GM19035 (cell line): ENCODE results near the gene TOMM20.

ENCODE experiments used
- ATAC-seq: cut with Tn5 transposase; IDR thresholded peaks from one replicate; pipeline ENCODE4 v1.9.1; 2021; ENCODE audit not compliant: unreplicated experiment

The TOMM20 gene

GRCh38 chr1:235136111-235136510 is 7.5 kb upstream of the TOMM20 start:
- no peak for ATAC-seq

- ATAC-seq, result no peak
Observed at GRCh38 chr1:235134171-235134570, 5.5 kb upstream of the TOMM20 start.

GRCh38 chr1:235133086-235133485 is 4.4 kb upstream of the TOMM20 start:
- ATAC-seq, result no peak

GRCh38 chr1:235131961-235132360 is 3.3 kb upstream of the TOMM20 start:
- ATAC-seq, result no peak

- no peak for ATAC-seq
Observed at GRCh38 chr1:235130766-235131270, 2.2 kb upstream of the TOMM20 start.

- no peak for ATAC-seq
Observed at GRCh38 chr1:235129774-235130570, 1.3 kb upstream of the TOMM20 start.

GRCh38 chr1:235127732-235128455 is 743 bp downstream of the TOMM20 start:
- no peak for ATAC-seq

GRCh38 chr1:235127203-235127602 is 1.4 kb downstream of the TOMM20 start:
- no peak for ATAC-seq

- no peak for ATAC-seq
Observed at GRCh38 chr1:235124665-235125064, 4.0 kb downstream of the TOMM20 start.

- no peak for ATAC-seq
Observed at GRCh38 chr1:235124111-235124510, 4.5 kb downstream of the TOMM20 start.

GRCh38 chr1:235122348-235122747 is 6.3 kb downstream of the TOMM20 start:
- ATAC-seq, result no peak

GRCh38 chr1:235113183-235113917 is 15.3 kb downstream of the TOMM20 start:
- no peak for ATAC-seq

- no peak for ATAC-seq
Observed at GRCh38 chr1:235112297-235113182, 16.1 kb downstream of the TOMM20 start.

- ATAC-seq, result no peak
Observed at GRCh38 chr1:235111107-235111506, 17.5 kb downstream of the TOMM20 start.

- no peak for ATAC-seq
Observed at GRCh38 chr1:235108876-235109275, 19.8 kb downstream of the TOMM20 start.

- ATAC-seq, result no peak
Observed at GRCh38 chr1:235108185-235108593, 20.4 kb downstream of the TOMM20 start.

- ATAC-seq, result no peak
Observed at GRCh38 chr1:235107368-235108184, 21.1 kb downstream of the TOMM20 start.

GRCh38 chr1:235106457-235106856 is 22.2 kb downstream of the TOMM20 start:
- ATAC-seq, result no peak
